Fibroblast of mammary gland (primary cell): Measurements from ENCODE around the gene KIF6.

Experiments used
- DNase-seq: peaks from one replicate; pipeline ENCODE4 v3.0.0-alpha.2; 2010; ENCODE audit warnings: low read depth
- H3K4me3 ChIP-seq: 2 replicates; pipeline ENCODE4 v1.5.1; 2011; ENCODE audit warnings: low read depth, mild to moderate bottlenecking, low read length, moderate library complexity; ENCODE audit not compliant: control insufficient read depth
- TF ChIP-seq, protein P1 (sequence below): conservative IDR thresholded peaks from 2 replicates; pipeline ENCODE4 v1.5.1; 2011; ENCODE audit warnings: low read depth, low read length, inconsistent platforms; ENCODE audit not compliant: control insufficient read depth, insufficient read depth

The KIF6 gene

GRCh38 chr6:39464067-39464466 is 261.1 kb downstream of the KIF6 start:
- DNase-seq, result no peak
- no peak overlapping the region for H3K4me3 ChIP-seq
- TF ChIP-seq, protein P1, sequence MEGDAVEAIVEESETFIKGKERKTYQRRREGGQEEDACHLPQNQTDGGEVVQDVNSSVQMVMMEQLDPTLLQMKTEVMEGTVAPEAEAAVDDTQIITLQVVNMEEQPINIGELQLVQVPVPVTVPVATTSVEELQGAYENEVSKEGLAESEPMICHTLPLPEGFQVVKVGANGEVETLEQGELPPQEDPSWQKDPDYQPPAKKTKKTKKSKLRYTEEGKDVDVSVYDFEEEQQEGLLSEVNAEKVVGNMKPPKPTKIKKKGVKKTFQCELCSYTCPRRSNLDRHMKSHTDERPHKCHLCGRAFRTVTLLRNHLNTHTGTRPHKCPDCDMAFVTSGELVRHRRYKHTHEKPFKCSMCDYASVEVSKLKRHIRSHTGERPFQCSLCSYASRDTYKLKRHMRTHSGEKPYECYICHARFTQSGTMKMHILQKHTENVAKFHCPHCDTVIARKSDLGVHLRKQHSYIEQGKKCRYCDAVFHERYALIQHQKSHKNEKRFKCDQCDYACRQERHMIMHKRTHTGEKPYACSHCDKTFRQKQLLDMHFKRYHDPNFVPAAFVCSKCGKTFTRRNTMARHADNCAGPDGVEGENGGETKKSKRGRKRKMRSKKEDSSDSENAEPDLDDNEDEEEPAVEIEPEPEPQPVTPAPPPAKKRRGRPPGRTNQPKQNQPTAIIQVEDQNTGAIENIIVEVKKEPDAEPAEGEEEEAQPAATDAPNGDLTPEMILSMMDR, result no peak

GRCh38 chr6:39453956-39454524 is 271.2 kb downstream of the KIF6 start:
- TF ChIP-seq, protein P1, result no peak

DNA sequence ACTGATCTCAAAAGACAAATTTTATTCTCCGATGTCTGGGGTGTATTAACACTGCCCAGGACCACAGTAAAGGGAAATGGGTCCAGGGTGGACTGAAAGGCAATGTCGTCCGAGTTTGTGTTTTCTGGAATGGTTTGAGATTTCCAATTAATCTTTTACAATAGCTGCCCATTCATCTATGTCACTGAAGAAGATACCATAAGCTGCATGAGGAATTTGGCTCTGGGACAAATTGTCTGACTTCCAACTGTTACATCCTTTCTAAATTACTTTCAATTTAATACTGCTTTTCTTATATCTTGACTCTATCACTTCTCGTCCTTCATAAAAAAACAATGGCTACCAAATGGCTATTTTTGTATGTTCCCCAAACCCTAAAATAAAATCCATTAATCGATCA is 272.0 kb downstream of the KIF6 start:
- H3K4me3 ChIP-seq, result no peak overlapping the region
- peak; percentile 21 for DNase-seq
- TF ChIP-seq, protein P1, result no peak

More at GRCh38 chr6:39453956-39454524, 271.2 kb downstream of the KIF6 start:
- H3K4me3 ChIP-seq, result no peak overlapping the region
- peak; percentile 6 for DNase-seq

DNA sequence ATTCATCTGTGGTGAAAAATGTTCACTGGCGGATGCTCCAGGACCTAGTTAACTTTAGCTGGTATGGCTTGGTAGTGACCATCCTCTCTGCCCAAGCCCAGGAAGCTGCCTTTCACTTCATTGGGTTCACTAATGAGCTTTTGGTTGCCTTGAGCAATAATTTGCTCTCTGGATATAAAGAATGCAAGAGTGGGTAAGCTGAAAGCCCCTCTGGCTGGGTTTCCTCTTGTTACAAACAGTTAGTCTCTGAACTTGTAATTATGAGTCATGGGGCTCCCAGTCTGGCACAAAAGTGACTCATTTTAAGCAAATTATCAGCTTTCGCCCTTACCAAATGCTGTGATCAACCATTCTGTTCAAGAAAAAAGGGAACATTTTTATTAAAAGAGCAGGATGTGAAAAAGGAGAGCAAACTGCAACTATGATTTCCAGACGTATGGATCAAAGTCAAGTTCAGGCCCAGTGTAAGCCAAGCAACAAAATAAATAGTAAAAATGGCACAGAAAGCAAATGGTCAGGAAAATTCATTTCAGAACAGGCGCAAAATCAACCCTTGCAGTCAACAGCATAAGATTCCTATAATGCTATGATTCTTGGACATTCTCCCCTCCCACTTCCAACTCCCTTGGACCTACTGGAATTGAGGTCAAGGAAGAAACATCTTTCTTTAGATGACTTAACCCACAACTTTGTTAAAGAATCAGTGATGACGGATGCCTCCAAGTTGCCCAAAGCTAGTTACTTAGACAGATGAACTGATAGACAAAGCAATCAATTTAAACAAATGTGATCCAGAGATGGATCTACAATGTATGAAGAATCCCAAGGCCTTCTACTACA is 272.7 kb downstream of the KIF6 start:
- peak; percentile 64 for DNase-seq
- no peak overlapping the region for H3K4me3 ChIP-seq
- TF ChIP-seq, protein P1, result no peak

DNA sequence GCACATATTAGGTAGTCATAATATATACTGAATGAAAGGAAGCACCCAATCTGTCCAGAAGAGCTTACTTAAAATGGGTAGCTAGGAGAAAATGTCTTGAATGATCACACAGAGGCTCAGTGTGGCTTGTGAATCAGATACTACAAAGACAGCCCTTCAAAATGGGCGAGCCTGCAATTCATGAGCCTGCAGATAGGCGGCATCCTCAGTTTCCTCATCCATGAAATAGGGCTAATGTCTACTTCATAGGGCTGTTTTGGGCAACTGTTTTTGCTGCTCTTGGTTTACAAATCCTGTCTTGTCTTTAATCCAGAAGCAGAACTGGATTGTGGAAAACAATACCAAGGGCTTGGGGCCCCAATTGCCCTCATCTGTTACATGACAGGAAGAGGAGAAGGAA is 273.4 kb downstream of the KIF6 start:
- TF ChIP-seq, protein P1, result peak; percentile 53
- no peak overlapping the region for H3K4me3 ChIP-seq
- DNase-seq, result peak; percentile 8

GRCh38 chr6:39449022-39449421 is 276.2 kb downstream of the KIF6 start:
- no peak overlapping the region for H3K4me3 ChIP-seq
- no peak for DNase-seq
- TF ChIP-seq, protein P1, result no peak
